ENCODE data around the gene CNRIP1. TPM values are rescaled to one million over a fixed set of nuclear protein-coding genes. Genes with fewer than 3 reads are reported as not detected.

The CNRIP1 gene
- total RNA-seq, 1 donor from 2014 or later: 4.4 TPM

GRCh38 chr2:68302281-68302875 lies 17.4 kb downstream of the CNRIP1 start:
- Mint-ChIP-seq H3K27ac (ENCODE audit: unreplicated experiment) (no peak overlapping the region), H3K4me1 (ENCODE audit: low read depth, unreplicated experiment) (peaks cover 3% of the 10 kb centered on the region), H3K27me3 (ENCODE audit: low read depth, unreplicated experiment) (no peaks in the 10 kb centered on the region), H3K36me3 (ENCODE audit: low read depth, unreplicated experiment) (no peaks in the 10 kb centered on the region), H3K4me3 (ENCODE audit: unreplicated experiment) (no peak overlapping the region), H3K9me3 (ENCODE audit: unreplicated experiment) (no peaks in the 10 kb centered on the region)
- no peak overlapping the region for H3K27ac ChIP-seq (ENCODE audit: low read depth, low read length)
- no peaks in the 10 kb centered on the region for H3K4me1 ChIP-seq (ENCODE audit: insufficient read depth, low read length)
- no peaks in the 10 kb centered on the region for H4K20me1 ChIP-seq (ENCODE audit: insufficient read depth, low read length)
- H2AFZ ChIP-seq (ENCODE audit: low read depth, low read length): no peak overlapping the region
- H3K4me3 ChIP-seq (ENCODE audit: insufficient read depth, low read depth, low read length): no peak overlapping the region
- no peak for FAIRE-seq
- TF ChIP-seq CTCF (IDR thresholded peaks at IDR 0.05; ENCODE audit: insufficient read depth, low read depth, low read length) (no peak), EZH2 (IDR thresholded peaks at IDR 0.05; ENCODE audit: insufficient read depth, low read length) (no peak)
- no peaks in the 10 kb centered on the region for H3K27me3 ChIP-seq (ENCODE audit: insufficient read depth, low read length)
- no peak overlapping the region for H3K9ac ChIP-seq (ENCODE audit: low read length)
- no peak overlapping the region for H3K4me2 ChIP-seq (ENCODE audit: low read length)
- H3K36me3 ChIP-seq (ENCODE audit: insufficient read depth, low read length): no peaks in the 10 kb centered on the region
- DNase-seq (ENCODE audit: low read depth): no peak
- H3K79me2 ChIP-seq (ENCODE audit: insufficient read depth, low read length): no peaks in the 10 kb centered on the region
- no peaks in the 10 kb centered on the region for H3K9me3 ChIP-seq (ENCODE audit: insufficient read depth, low read depth, low read length)

- H3K27me3 Mint-ChIP-seq (ENCODE audit: low read depth, unreplicated experiment): no peaks in the 10 kb centered on the region
- DNase-seq (ENCODE audit: low read depth) (no peak), FAIRE-seq (no peak)
- Histone ChIP-seq H3K4me3 (ENCODE audit: insufficient read depth, low read depth, low read length) (no peak overlapping the region), H3K36me3 (ENCODE audit: insufficient read depth, low read length) (no peaks in the 10 kb centered on the region), H3K9me3 (ENCODE audit: insufficient read depth, low read depth, low read length) (no peaks in the 10 kb centered on the region), H3K4me2 (ENCODE audit: low read length) (no peak overlapping the region), H4K20me1 (ENCODE audit: insufficient read depth, low read length) (no peaks in the 10 kb centered on the region), H3K79me2 (ENCODE audit: insufficient read depth, low read length) (no peaks in the 10 kb centered on the region), H3K27ac (ENCODE audit: low read depth, low read length) (no peak overlapping the region), H2AFZ (ENCODE audit: low read depth, low read length) (no peak overlapping the region), H3K4me1 (ENCODE audit: insufficient read depth, low read length) (no peaks in the 10 kb centered on the region), H3K9ac (ENCODE audit: low read length) (no peak overlapping the region), H3K27me3 (ENCODE audit: insufficient read depth, low read length) (no peaks in the 10 kb centered on the region)
- H3K4me3 Mint-ChIP-seq (ENCODE audit: unreplicated experiment): no peak overlapping the region
- no peaks in the 10 kb centered on the region for H3K4me1 Mint-ChIP-seq (ENCODE audit: low read depth, unreplicated experiment)
- no peaks in the 10 kb centered on the region for H3K36me3 Mint-ChIP-seq (ENCODE audit: low read depth, unreplicated experiment)
- H3K27ac Mint-ChIP-seq (ENCODE audit: unreplicated experiment): no peak overlapping the region
- no peak for TF ChIP-seq EZH2 (IDR thresholded peaks at IDR 0.05; ENCODE audit: insufficient read depth, low read length)
- no peak for TF ChIP-seq CTCF (IDR thresholded peaks at IDR 0.05; ENCODE audit: insufficient read depth, low read depth, low read length)
- no peaks in the 10 kb centered on the region for H3K9me3 Mint-ChIP-seq (ENCODE audit: unreplicated experiment)
Observed at GRCh38 chr2:68295516-68295915, 24.2 kb downstream of the CNRIP1 start.

- DNase-seq (ENCODE audit: low read depth) (no peak), FAIRE-seq (no peak)
- H3K27ac Mint-ChIP-seq (ENCODE audit: unreplicated experiment): no peak overlapping the region
- H3K9me3 ChIP-seq (ENCODE audit: insufficient read depth, low read depth, low read length): no peaks in the 10 kb centered on the region
- no peaks in the 10 kb centered on the region for H3K36me3 Mint-ChIP-seq (ENCODE audit: low read depth, unreplicated experiment)
- no peak overlapping the region for H3K27ac ChIP-seq (ENCODE audit: low read depth, low read length)
- H3K36me3 ChIP-seq (ENCODE audit: insufficient read depth, low read length): no peaks in the 10 kb centered on the region
- no peak overlapping the region for H3K9ac ChIP-seq (ENCODE audit: low read length)
- no peaks in the 10 kb centered on the region for H4K20me1 ChIP-seq (ENCODE audit: insufficient read depth, low read length)
- H3K79me2 ChIP-seq (ENCODE audit: insufficient read depth, low read length): no peaks in the 10 kb centered on the region
- no peaks in the 10 kb centered on the region for H3K27me3 ChIP-seq (ENCODE audit: insufficient read depth, low read length)
- H3K4me3 Mint-ChIP-seq (ENCODE audit: unreplicated experiment): no peak overlapping the region
- no peaks in the 10 kb centered on the region for H3K4me1 Mint-ChIP-seq (ENCODE audit: low read depth, unreplicated experiment)
- no peak for TF ChIP-seq CTCF (IDR thresholded peaks at IDR 0.05; ENCODE audit: insufficient read depth, low read depth, low read length)
- no peak for TF ChIP-seq EZH2 (IDR thresholded peaks at IDR 0.05; ENCODE audit: insufficient read depth, low read length)
- H3K4me2 ChIP-seq (ENCODE audit: low read length): no peak overlapping the region
- H3K4me1 ChIP-seq (ENCODE audit: insufficient read depth, low read length): no peaks in the 10 kb centered on the region
- no peak overlapping the region for H2AFZ ChIP-seq (ENCODE audit: low read depth, low read length)
- H3K9me3 Mint-ChIP-seq (ENCODE audit: unreplicated experiment): no peaks in the 10 kb centered on the region
- no peak overlapping the region for H3K4me3 ChIP-seq (ENCODE audit: insufficient read depth, low read depth, low read length)
- no peaks in the 10 kb centered on the region for H3K27me3 Mint-ChIP-seq (ENCODE audit: low read depth, unreplicated experiment)
Observed at GRCh38 chr2:68294913-68295312, 24.8 kb downstream of the CNRIP1 start.
